ENCODE results near the gene MYH7B.

The MYH7B gene

DNA sequence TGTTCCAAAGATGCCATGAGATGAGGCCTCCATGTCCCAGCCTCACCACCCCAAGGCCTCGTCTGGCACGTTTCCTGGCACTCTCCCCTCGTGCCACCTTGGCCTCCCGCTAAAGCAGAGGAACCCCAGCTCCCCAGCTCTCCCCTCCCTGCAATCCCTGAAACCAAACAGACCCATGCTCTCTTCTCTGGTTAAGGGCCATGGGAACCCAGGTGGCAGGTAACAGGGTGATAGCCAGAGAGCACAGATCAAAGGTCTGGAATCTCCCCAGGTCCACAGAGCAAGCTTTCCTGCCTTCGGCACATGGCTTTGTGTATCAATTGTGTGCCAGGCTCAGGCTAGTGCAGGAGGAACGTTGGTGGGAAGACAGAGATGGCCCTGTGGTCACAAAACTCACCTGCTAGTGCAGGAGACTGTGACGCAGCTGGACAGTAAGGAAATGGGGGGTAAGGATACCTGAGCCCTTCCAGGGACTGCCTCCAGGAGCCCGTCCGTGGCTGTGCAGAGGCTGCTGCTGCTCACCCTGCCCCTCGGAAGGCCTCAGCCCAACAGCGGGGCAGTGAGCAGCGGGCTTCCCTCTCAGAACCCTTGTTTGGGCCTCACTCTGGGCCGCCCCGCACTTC is 39.0 kb downstream of the MYH7B start:
- no peak for DNase-seq

GRCh38 chr20:34995192-34995591 is 39.5 kb downstream of the MYH7B start:
- no peak for DNase-seq

- DNase-seq = no peak
Measured at GRCh38 chr20:34995696-34996095, 40.0 kb downstream of the MYH7B start.

DNA sequence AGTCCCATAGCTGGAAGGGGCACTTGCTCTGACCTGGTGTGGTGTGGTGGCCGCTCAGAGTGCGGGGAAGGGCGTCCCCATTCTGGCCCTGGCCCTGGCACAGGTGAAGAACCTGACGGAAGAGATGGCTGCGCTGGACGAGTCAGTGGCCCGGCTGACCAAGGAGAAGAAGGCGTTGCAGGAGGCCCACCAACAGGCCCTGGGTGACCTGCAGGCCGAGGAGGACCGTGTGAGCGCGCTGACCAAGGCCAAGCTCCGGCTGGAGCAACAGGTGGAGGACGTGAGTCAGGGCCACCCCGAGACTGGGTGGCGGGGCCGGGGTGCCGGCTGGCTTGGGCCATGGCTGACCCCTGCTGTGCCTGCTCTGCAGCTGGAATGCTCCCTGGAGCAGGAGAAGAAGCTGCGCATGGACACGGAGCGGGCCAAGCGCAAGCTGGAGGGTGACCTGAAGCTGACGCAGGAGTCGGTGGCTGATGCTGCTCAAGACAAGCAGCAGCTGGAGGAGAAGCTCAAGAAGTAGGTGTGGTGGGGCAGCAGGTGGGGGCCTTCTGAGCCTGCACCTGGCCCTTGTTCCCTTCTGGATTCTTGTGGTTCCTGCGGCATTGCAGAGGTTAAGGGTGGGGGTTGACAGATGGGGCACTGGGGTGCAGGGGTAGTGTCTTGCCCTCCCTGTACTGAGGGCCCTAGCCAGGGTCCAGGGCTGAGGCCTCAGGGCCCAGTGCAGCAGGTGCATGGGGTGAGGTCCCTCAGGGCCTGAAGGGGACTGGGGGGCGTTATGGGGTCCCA is 40.8 kb downstream of the MYH7B start:
- DNase-seq = no peak

DNA sequence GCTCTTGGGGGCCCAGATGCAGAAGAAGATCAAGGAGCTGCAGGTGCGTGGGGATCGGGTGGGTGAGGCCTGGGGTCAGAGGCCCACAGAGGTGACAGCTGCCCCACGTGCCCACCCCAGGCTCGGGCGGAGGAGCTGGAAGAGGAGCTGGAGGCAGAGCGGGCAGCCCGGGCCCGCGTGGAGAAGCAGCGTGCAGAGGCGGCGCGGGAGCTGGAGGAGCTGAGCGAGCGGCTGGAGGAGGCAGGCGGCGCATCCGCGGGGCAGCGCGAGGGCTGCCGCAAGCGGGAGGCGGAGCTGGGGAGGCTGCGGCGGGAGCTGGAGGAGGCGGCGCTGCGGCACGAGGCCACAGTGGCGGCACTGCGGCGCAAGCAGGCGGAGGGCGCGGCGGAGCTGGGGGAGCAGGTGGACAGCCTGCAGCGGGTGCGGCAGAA is 41.5 kb downstream of the MYH7B start:
- DNase-seq = no peak

- no peak for DNase-seq
Measured at GRCh38 chr20:34997774-34998173, 42.1 kb downstream of the MYH7B start.

DNA sequence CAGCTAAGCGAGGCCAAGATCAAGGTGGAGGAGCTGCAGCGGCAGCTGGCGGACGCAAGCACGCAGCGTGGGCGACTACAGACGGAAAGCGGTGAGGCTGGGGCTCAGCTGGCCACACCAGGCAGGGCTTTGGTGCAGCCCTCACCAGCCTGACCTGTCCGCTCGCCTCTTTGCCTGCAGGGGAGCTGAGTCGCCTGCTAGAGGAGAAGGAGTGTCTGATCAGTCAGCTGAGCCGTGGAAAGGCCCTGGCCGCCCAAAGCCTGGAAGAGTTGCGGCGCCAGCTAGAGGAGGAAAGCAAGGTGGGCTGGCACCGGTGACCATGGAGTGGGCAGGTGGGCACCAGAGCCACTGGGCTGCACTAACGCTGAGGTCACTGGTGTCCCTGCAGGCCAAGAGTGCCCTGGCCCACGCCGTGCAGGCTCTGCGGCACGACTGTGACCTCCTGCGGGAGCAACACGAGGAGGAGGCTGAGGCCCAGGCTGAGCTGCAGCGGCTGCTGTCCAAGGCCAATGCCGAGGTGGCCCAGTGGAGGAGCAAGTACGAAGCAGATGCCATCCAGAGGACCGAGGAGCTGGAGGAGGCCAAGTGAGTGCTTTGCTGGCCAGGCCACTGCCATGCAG is 42.8 kb downstream of the MYH7B start:
- DNase-seq = no peak

DNA sequence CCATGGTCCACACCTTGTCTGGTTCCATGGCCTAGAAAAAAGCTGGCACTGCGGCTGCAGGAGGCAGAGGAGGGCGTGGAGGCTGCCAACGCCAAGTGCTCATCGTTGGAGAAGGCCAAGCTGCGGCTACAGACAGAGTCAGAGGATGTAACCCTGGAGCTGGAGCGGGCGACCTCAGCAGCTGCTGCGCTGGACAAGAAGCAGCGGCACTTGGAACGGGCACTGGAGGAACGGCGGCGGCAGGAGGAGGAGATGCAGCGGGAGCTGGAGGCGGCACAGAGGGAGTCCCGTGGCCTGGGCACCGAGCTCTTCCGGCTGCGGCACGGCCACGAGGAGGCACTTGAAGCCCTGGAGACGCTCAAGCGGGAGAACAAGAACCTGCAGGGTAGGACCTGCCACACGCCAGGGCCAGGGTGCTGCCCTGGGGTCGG is 43.4 kb downstream of the MYH7B start:
- no peak for DNase-seq

DNA sequence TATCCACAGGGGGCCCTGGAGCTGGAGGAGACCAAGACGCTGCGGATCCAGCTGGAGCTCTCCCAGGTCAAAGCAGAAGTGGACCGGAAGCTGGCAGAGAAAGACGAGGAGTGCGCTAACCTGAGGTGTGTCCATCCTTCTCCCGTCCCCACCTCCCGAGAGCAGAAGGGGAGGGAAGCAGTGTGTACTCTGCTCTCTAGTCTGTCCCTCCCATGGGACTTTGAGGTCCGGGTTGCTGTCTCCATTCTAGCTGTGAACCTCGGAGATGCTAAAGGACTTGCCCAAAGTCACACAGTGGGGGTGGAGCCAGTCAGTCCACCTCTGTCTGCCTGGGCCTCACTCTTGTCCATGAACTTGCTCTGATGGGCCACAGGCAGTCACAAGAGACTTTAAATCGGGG is 44.1 kb downstream of the MYH7B start:
- DNase-seq = no peak

- DNase-seq = no peak
Measured at GRCh38 chr20:35000311-35000921, 44.7 kb downstream of the MYH7B start.

GRCh38 chr20:35000922-35001595 is 45.4 kb downstream of the MYH7B start:
- no peak for DNase-seq

DNA sequence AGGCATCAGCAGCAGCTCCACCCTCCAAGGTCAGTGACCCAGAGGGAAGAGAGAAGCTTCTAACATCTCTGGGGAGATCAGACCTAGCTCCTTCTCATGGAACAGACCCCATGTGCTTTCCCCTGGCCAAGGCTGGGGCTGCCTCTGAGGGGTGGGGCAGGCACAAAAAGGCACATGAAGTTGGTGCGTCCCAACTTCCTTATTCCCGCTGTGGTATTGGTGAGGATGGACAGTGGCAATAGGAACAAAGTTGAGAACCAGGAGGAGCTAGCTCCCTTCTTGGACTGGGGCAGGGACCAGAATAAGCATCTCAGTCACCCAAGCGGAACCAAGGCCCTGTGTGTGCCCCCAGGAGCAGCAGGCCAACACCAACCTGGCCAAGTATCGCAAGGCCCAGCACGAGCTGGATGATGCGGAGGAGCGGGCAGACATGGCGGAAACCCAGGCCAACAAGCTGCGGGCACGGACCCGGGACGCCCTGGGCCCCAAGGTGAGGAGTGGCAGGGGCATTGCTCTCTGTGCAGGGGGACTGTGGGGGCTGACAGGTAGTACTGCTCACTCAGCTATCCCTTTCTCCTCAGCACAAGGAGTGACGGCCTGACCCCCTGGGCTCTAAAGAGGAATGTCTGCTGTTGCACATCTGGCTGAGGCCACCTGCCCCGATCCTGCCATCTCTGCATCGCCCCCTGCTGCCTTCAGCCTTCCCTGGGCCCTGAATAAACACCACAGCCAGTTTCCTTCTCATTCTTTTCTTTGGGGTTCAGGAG is 46.1 kb downstream of the MYH7B start:
- DNase-seq = no peak

DNA sequence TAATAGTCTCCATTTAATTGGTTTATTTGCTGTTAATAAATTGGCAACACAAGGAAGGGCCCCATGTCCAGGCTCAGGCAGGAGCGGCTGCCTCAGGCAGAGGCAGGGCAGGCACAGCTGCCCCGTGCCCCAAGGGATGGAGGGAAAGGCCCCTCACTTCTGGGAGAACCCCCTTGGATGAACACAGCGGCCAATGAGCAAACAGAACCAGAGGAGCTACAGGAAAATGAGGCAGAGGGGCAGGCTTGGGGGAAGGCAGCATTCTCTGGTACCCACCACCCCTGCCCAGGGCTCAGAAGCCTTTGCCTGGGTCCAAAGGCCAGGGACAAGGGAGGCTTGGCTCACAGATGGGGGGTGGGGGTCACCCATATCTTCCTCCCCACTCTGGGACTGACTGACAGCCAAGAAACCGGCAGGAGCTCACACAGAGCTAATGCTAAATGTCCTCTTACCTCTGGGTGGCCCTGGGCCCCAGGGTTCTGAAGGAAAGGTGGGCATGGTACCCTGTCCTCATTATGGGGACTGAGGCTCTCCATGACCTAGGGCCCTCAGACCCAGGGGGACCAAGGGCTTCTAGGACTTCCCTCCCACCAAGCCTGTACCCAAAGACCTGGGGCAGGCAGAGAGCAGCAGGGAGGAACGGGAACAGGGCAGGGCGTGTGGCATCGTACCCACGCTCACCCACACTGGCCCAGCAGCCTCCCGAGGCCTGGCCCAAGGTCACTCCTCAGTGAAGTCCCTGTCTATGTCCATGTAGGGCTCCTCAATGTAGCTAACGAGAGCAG is 47.0 kb downstream of the MYH7B start:
- DNase-seq = no peak

DNA sequence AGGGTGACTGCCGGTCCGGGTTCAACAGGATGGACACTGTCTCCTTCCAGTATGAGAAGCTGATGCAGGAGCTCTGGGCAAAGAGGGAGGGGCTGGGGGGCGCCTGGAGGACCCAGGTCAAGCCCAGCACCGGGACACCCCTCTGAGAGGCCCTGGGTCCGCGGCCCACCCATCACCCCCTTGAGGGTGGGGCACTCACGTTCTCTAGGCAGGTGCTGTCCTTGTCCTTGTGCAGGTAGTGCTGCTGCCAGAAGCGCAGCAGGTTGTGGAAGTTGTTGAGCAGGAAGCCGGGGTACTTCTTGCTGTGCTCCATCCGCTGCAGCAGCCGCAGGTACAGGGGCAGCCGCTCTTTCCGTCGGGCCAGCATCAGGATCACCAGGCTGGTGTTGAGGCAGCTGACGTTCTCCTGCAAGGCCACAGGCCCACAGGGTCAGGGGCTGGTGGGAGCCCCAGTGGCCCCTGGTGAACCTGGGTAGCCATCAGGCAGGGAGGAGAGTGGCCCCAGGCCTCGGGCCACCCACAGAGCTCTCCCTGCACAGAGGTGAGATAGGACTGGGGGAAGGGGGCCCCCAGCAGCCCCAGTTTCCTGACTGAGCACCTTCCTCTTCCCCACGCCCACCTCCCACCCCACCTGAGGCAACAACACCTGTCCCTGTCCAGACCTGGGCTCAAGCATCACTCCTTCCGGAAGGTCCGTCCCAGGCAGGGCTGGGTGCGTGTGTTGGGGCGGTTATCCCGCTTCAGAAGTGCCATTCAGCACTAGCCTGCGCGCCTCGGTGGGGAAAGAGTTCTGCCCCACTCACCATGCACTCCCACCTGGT is 47.8 kb downstream of the MYH7B start:
- DNase-seq = no peak

GRCh38 chr20:35004051-35004725 is 48.5 kb downstream of the MYH7B start:
- no peak for DNase-seq

DNA sequence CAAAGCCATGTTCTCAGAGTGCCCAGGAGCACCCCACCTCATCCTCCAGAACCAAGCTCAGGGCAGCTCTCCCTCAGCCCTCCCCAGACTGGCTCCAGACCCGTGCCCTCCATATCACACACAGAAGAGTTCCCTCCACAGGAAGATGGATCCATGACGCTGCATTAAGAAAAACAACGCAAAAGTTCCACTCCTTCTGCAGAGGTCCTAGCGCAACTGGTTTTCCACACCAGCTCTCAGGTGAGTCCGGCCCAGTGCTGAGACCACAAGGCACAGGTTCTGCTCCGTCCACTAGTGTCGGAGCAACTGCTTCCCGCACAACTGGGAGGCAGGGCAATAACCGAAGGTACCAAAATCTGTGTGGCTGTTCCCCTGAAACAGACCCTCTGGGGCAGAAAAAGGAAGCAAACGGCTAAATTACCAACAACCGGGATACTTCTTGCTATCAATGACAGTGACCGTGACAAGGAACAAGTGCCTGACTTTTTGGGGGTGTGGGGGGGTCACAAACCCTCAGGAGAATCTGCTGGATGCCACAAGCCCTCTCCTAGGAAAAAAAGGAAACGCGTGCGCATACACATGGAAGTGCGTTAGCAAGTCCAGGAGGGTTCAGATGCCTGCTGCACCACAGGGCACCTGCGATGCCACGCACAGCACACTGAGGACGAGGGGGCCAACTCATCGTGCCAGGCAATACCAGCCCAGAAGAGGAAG is 49.2 kb downstream of the MYH7B start:
- no peak for DNase-seq
